Kidney epithelial cell (primary cell): ENCODE data around the gene ZDHHC13. TPM values are rescaled to one million over a fixed set of nuclear protein-coding genes. Genes with fewer than 3 reads are reported as not detected.

Experiments
- DNase-seq: peaks from one replicate; pipeline ENCODE4 v3.0.0-alpha.2; 2010; ENCODE audit warnings: low read depth
- H3K27me3 ChIP-seq: 2 replicates; pipeline ENCODE4 v1.6.0; 2011; ENCODE audit warnings: low read length; ENCODE audit not compliant: control insufficient read depth, insufficient read depth
- H3K36me3 ChIP-seq: 2 replicates; pipeline ENCODE4 v1.5.1; 2011; ENCODE audit warnings: low read length; ENCODE audit not compliant: control insufficient read depth, insufficient read depth
- H3K4me3 ChIP-seq: 2 replicates; pipeline ENCODE4 v1.5.1; 2011; ENCODE audit warnings: low read depth, mild to moderate bottlenecking, control low read depth, low read length
- total RNA-seq: library from RNA; depleted of rRNA; stranded (reverse); fragments of >200 nt; gene quantifications from 2 replicates; pipeline ENCODE4 v1.2.3, GENCODE V29; 2015
- TF ChIP-seq, protein P1 (sequence below): IDR thresholded peaks from 2 replicates; pipeline ENCODE4 v1.5.1; 2011; ENCODE audit warnings: mild to moderate bottlenecking, moderate library complexity, low read length, control low read depth, inconsistent platforms; ENCODE audit not compliant: insufficient read depth, poor library complexity, severe bottlenecking

The ZDHHC13 gene
- total RNA-seq, 1 donor from 2014 or later: 23.3 TPM

DNA sequence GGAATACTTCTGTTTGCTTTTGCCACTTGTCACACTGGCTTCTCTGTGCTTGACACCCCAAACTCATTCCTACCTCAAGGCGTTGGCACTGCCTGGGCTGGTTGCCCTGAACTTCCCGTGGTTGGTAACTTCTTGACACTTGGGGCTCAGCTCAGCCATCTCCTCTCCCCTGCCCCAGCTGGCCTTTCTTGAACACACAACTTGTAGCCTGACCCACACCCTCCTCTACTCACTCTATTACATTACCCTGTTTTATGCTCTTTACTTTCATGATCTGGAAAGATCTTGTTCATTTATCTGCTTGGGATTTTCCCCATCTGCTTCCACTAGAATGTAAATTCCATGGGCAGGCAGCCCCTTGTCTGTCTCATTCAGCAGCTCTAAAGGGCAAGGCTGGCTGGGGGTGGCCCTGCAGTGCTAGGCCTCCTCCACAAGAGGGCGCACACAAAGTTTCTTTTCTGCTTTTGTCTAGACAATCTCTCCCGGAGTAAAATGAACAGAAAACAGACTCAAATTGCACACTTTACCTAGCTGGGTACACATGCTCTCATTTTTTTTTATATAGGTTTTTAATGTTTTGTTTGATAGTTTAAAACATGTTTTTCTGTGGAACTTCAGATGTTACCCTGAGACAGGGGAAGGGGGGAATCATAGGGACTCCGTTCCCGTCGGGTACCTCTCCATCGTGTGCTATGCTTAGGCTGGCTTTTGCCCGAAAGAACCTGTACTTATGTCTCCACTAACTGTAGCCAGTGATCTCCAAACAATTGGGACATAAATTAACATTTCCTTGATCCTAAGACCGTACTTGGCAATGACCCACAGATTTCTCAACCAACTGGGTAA, 40.0 kb upstream of the ZDHHC13 start:
- TF ChIP-seq, protein P1, sequence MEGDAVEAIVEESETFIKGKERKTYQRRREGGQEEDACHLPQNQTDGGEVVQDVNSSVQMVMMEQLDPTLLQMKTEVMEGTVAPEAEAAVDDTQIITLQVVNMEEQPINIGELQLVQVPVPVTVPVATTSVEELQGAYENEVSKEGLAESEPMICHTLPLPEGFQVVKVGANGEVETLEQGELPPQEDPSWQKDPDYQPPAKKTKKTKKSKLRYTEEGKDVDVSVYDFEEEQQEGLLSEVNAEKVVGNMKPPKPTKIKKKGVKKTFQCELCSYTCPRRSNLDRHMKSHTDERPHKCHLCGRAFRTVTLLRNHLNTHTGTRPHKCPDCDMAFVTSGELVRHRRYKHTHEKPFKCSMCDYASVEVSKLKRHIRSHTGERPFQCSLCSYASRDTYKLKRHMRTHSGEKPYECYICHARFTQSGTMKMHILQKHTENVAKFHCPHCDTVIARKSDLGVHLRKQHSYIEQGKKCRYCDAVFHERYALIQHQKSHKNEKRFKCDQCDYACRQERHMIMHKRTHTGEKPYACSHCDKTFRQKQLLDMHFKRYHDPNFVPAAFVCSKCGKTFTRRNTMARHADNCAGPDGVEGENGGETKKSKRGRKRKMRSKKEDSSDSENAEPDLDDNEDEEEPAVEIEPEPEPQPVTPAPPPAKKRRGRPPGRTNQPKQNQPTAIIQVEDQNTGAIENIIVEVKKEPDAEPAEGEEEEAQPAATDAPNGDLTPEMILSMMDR: peak; percentile 95
- Histone ChIP-seq H3K27me3 (peaks cover 7% of the 10 kb centered on the region), H3K4me3 (no peak overlapping the region), H3K36me3 (no peaks in the 10 kb centered on the region)
- no peak for DNase-seq

DNA sequence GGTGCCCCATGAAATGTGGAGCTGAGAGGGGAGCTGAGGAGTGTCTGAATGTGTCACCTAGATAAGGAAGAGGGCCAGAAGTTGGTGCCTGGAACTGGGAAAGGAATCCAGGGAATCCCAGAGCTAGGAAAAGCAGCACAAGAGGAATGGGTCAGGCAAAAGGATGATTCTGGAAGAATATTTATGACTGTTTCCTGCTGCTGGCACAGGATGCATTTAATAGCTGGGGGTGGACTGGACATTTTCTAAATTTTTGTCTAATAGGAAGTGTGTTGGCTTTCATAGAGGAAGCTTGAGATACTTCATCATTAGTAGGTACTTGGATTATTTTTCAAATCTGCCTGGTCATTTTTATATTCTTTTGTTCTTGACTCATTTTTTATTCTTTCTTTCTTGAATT, 39.0 kb upstream of the ZDHHC13 start:
- no peak for DNase-seq
- H3K36me3 ChIP-seq: no peaks in the 10 kb centered on the region
- peaks cover 7% of the 10 kb centered on the region for H3K27me3 ChIP-seq
- H3K4me3 ChIP-seq: no peak overlapping the region
- TF ChIP-seq, protein P1: no peak

GRCh38 chr11:19079643-19080440, 37.1 kb upstream of the ZDHHC13 start:
- H3K4me3 ChIP-seq: no peak overlapping the region
- H3K36me3 ChIP-seq: no peaks in the 10 kb centered on the region
- no peak for DNase-seq
- TF ChIP-seq, protein P1: no peak
- H3K27me3 ChIP-seq: peaks cover 7% of the 10 kb centered on the region

GRCh38 chr11:19080579-19080993, 36.4 kb upstream of the ZDHHC13 start:
- Histone ChIP-seq H3K27me3 (peaks cover 7% of the 10 kb centered on the region), H3K36me3 (no peaks in the 10 kb centered on the region), H3K4me3 (no peak overlapping the region)
- TF ChIP-seq, protein P1: no peak
- no peak for DNase-seq

DNA sequence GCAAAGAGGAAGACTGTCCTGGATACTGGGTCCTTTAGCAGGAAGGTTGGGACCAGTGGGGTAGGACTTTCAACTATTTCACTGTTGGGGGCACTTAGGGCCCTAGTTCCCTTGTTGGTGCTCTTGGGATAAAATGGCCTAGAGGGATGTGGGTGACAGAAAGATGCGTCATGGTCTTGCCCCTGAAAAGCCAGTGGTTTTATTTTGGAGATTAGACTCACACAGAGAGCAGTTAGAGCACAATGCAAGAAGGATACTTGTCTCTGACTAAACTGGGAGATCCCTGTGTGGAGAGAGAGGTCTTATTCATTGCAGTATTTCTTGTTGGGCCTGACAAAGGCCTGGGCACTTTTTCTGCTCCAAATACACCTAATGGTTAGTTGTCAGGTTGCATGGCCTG, 33.8 kb upstream of the ZDHHC13 start:
- Histone ChIP-seq H3K36me3 (no peaks in the 10 kb centered on the region), H3K27me3 (peaks cover 4% of the 10 kb centered on the region), H3K4me3 (no peak overlapping the region)
- TF ChIP-seq, protein P1: no peak
- no peak for DNase-seq
